Measurements from ENCODE around the gene SUSD1.

- TF ChIP-seq POLR2AphosphoS5 (IDR thresholded peaks at IDR 0.05) (no peak), CTCF (IDR thresholded peaks at IDR 0.05) (no peak), POLR2A (IDR thresholded peaks at IDR 0.05) (peak in 1 of 4 donors; percentile 1)
Observed at GRCh38 chr9:112176524-112176923, 1.4 kb upstream of the SUSD1 start.

Data from upper lobe of left lung (tissue), 4 donors.